WTC11 (cell line): ENCODE data around the gene FAM171A1. TPM values are rescaled to one million over a fixed set of nuclear protein-coding genes. Genes with fewer than 3 reads are reported as not detected.

ENCODE experiments used
- ATAC-seq: fragments of 200-7000 bp; cut with Tn5 transposase; 2 replicates; pipeline ENCODE4 v1.10.0; 2021; ENCODE audit warnings: mild to moderate bottlenecking, moderate library complexity
- CTCF ChIA-PET: fragments of 300-600 bp; sonication (Branson Sonifier 250); formaldehyde crosslinking; loops from one replicate; lab custom pipeline; 2021; ENCODE audit warnings: antibody characterized with exemption; lab: Charles Lee
- POLR2A ChIA-PET: fragments of 350-600 bp; sonication (Branson Sonifier 250); formaldehyde crosslinking; loops from one replicate; lab custom pipeline; 2021; ENCODE audit warnings: antibody characterized with exemption; lab: Charles Lee
- DNase-seq: peaks from one replicate; pipeline ENCODE4 v3.0.0; 2021; ENCODE audit warnings: low spot score
- H3K27ac Mint-ChIP-seq: 2 replicates; pipeline ENCODE4 v1.8.0; 2021; ENCODE audit warnings: mixed read lengths
- H3K27me3 Mint-ChIP-seq: 2 replicates; pipeline ENCODE4 v1.8.0; 2021; ENCODE audit warnings: low read depth, mild to moderate bottlenecking, moderate library complexity, mixed read lengths
- H3K36me3 Mint-ChIP-seq: 2 replicates; pipeline ENCODE4 v1.8.0; 2021; ENCODE audit warnings: mixed read lengths
- H3K4me1 Mint-ChIP-seq: 2 replicates; pipeline ENCODE4 v1.8.0; 2022; ENCODE audit warnings: mixed read lengths
- H3K4me3 Mint-ChIP-seq: 2 replicates; pipeline ENCODE4 v1.8.0; 2021; ENCODE audit warnings: mild to moderate bottlenecking, moderate library complexity, mixed read lengths
- H3K9me3 Mint-ChIP-seq: 2 replicates; pipeline ENCODE4 v1.8.0; 2021; ENCODE audit warnings: mixed read lengths
- CBFB ChIP-seq: sonication (generic); formaldehyde crosslinking; IDR thresholded peaks from 2 replicates; pipeline ENCODE4 v1.8.1; 2022; ENCODE audit warnings: mild to moderate bottlenecking, low read depth, missing genetic modification reagents
- CREM ChIP-seq: sonication (generic); formaldehyde crosslinking; IDR thresholded peaks from 2 replicates; pipeline ENCODE4 v1.8.1; 2022; ENCODE audit warnings: mild to moderate bottlenecking, missing genetic modification reagents, moderate library complexity
- ESRRA ChIP-seq: sonication (generic); formaldehyde crosslinking; IDR thresholded peaks from 2 replicates; pipeline ENCODE4 v1.8.1; 2022; ENCODE audit warnings: mild to moderate bottlenecking, missing genetic modification reagents, borderline replicate concordance
- FOXK1 ChIP-seq: sonication (generic); formaldehyde crosslinking; IDR thresholded peaks from 2 replicates; pipeline ENCODE4 v1.8.0; 2022; ENCODE audit warnings: mild to moderate bottlenecking, moderate library complexity, missing genetic modification reagents
- GABPB1 ChIP-seq: sonication (generic); formaldehyde crosslinking; IDR thresholded peaks from 2 replicates; pipeline ENCODE4 v1.8.1; 2023; ENCODE audit warnings: mild to moderate bottlenecking, missing genetic modification reagents
- GRHL2 ChIP-seq: fragments of 250-450 bp; sonication (Bioruptor Pico); IDR thresholded peaks from 2 replicates; pipeline ENCODE4 v1.8.0; 2022; ENCODE audit warnings: mild to moderate bottlenecking, moderate library complexity; ENCODE audit not compliant: insufficient replicate concordance, severe bottlenecking
- HMGA2 ChIP-seq: fragments of 250-450 bp; sonication (Bioruptor Pico); IDR thresholded peaks from 2 replicates; pipeline ENCODE4 v1.4.0; 2021; ENCODE audit warnings: mild to moderate bottlenecking, moderate library complexity
- NR2C2 ChIP-seq: sonication (generic); formaldehyde crosslinking; IDR thresholded peaks from 2 replicates; pipeline ENCODE4 v1.8.0; 2022; ENCODE audit warnings: mild to moderate bottlenecking, missing genetic modification reagents
- OVOL2 ChIP-seq: fragments of 250-450 bp; sonication (Bioruptor Pico); IDR thresholded peaks from 2 replicates; pipeline ENCODE4 v1.9.0; 2021; ENCODE audit warnings: mild to moderate bottlenecking, borderline replicate concordance
- PRRX2 ChIP-seq: fragments of 250-450 bp; sonication (Bioruptor Pico); IDR thresholded peaks from 2 replicates; pipeline ENCODE4 v1.8.0; 2021; ENCODE audit warnings: mild to moderate bottlenecking
- TP53 ChIP-seq: sonication (generic); formaldehyde crosslinking; IDR thresholded peaks from 2 replicates; pipeline ENCODE4 v1.8.1; 2023; ENCODE audit warnings: mild to moderate bottlenecking, missing genetic modification reagents
- ZBTB21 ChIP-seq: sonication (generic); formaldehyde crosslinking; IDR thresholded peaks from 2 replicates; pipeline ENCODE4 v1.8.1; 2023; ENCODE audit warnings: mild to moderate bottlenecking, missing genetic modification reagents, borderline replicate concordance
- ZNF232 ChIP-seq: sonication (generic); formaldehyde crosslinking; IDR thresholded peaks from 2 replicates; pipeline ENCODE4 v1.8.0; 2022; ENCODE audit warnings: mild to moderate bottlenecking, missing genetic modification reagents
- ZNF396 ChIP-seq: fragments of 250-450 bp; sonication (Bioruptor Pico); IDR thresholded peaks from 2 replicates; pipeline ENCODE4 v1.8.0; 2021; ENCODE audit warnings: mild to moderate bottlenecking, moderate library complexity, borderline replicate concordance
- total RNA-seq: library from RNA; stranded (reverse); gene quantifications from 3 replicates; pipeline ENCODE4 v1.2.3, GENCODE V29; 2021
- TF ChIP-seq, protein P1 (sequence below): sonication (generic); formaldehyde crosslinking; IDR thresholded peaks from 2 replicates; pipeline ENCODE4 v1.8.0; 2023; ENCODE audit warnings: missing genetic modification reagents, mild to moderate bottlenecking, borderline replicate concordance
- TF ChIP-seq, protein P2 (sequence below): fragments of 200-600 bp; IDR thresholded peaks from 2 replicates; pipeline ENCODE4 v1.8.0; 2022; ENCODE audit warnings: antibody characterized with exemption
- TF ChIP-seq, protein P3 (sequence below): sonication (generic); formaldehyde crosslinking; IDR thresholded peaks from 2 replicates; pipeline ENCODE4 v1.8.1; 2022; ENCODE audit warnings: mild to moderate bottlenecking, missing genetic modification reagents, moderate library complexity, borderline replicate concordance
- TF ChIP-seq, protein P4 (sequence below): sonication (generic); formaldehyde crosslinking; IDR thresholded peaks from 2 replicates; pipeline ENCODE4 v1.8.0; 2022; ENCODE audit warnings: mild to moderate bottlenecking, missing genetic modification reagents
- TF ChIP-seq, protein P5 (sequence below): fragments of 250-450 bp; sonication (Bioruptor Pico); IDR thresholded peaks from 2 replicates; pipeline ENCODE4 v1.8.0; 2021; ENCODE audit warnings: mild to moderate bottlenecking
- TF ChIP-seq, protein P6 (sequence below): sonication (generic); formaldehyde crosslinking; IDR thresholded peaks from 2 replicates; pipeline ENCODE4 v1.8.0; 2022; ENCODE audit warnings: mild to moderate bottlenecking, missing genetic modification reagents
- TF ChIP-seq, protein P7 (sequence below): sonication (generic); formaldehyde crosslinking; IDR thresholded peaks from 2 replicates; pipeline ENCODE4 v1.8.0; 2022; ENCODE audit warnings: mild to moderate bottlenecking, missing genetic modification reagents
- TF ChIP-seq, protein P8 (sequence below): fragments of 250-450 bp; sonication (Bioruptor Pico); IDR thresholded peaks from 2 replicates; pipeline ENCODE4 v1.9.0; 2021; ENCODE audit warnings: mild to moderate bottlenecking

Gene FAM171A1
- total RNA-seq, 1 experiment from 2014 or later, result 33.9 TPM

DNA sequence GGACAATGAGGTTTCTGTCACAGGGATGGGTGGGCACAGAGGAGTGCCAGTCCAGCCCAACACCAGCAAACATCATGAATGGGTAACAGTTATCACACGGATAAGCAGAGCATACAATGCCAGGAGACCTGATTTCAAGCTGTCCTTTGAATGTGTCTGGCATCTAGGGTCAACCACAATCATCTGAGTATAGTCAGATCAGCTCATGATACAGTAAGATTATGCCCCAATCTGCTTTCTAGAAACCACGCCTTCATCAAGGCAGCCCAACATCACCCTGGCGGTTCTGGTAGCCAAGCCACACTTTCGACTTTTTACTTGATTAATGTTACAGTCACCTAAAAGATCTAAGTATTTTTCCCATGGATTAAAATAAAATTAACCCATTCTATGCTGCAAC lies 10.5 kb downstream of the FAM171A1 start:
- Mint-ChIP-seq H3K9me3 (peaks cover 14% of the 10 kb centered on the region), H3K4me1 (peaks cover 17% of the 10 kb centered on the region), H3K27me3 (no peaks in the 10 kb centered on the region), H3K27ac (no peak overlapping the region), H3K36me3 (peaks cover 9% of the 10 kb centered on the region), H3K4me3 (no peak overlapping the region)
- ATAC-seq (no peak), DNase-seq (no peak)
- TF ChIP-seq, protein P1, sequence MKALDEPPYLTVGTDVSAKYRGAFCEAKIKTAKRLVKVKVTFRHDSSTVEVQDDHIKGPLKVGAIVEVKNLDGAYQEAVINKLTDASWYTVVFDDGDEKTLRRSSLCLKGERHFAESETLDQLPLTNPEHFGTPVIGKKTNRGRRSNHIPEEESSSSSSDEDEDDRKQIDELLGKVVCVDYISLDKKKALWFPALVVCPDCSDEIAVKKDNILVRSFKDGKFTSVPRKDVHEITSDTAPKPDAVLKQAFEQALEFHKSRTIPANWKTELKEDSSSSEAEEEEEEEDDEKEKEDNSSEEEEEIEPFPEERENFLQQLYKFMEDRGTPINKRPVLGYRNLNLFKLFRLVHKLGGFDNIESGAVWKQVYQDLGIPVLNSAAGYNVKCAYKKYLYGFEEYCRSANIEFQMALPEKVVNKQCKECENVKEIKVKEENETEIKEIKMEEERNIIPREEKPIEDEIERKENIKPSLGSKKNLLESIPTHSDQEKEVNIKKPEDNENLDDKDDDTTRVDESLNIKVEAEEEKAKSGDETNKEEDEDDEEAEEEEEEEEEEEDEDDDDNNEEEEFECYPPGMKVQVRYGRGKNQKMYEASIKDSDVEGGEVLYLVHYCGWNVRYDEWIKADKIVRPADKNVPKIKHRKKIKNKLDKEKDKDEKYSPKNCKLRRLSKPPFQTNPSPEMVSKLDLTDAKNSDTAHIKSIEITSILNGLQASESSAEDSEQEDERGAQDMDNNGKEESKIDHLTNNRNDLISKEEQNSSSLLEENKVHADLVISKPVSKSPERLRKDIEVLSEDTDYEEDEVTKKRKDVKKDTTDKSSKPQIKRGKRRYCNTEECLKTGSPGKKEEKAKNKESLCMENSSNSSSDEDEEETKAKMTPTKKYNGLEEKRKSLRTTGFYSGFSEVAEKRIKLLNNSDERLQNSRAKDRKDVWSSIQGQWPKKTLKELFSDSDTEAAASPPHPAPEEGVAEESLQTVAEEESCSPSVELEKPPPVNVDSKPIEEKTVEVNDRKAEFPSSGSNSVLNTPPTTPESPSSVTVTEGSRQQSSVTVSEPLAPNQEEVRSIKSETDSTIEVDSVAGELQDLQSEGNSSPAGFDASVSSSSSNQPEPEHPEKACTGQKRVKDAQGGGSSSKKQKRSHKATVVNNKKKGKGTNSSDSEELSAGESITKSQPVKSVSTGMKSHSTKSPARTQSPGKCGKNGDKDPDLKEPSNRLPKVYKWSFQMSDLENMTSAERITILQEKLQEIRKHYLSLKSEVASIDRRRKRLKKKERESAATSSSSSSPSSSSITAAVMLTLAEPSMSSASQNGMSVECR (CRISPR knock-in tag), result no peak
- TF ChIP-seq ZBTB21 (CRISPR knock-in tag) (no peak), FOXK1 (CRISPR knock-in tag) (no peak), CBFB (CRISPR knock-in tag) (no peak), CREM (CRISPR knock-in tag) (no peak), NR2C2 (no peak)
- TF ChIP-seq, protein P2, sequence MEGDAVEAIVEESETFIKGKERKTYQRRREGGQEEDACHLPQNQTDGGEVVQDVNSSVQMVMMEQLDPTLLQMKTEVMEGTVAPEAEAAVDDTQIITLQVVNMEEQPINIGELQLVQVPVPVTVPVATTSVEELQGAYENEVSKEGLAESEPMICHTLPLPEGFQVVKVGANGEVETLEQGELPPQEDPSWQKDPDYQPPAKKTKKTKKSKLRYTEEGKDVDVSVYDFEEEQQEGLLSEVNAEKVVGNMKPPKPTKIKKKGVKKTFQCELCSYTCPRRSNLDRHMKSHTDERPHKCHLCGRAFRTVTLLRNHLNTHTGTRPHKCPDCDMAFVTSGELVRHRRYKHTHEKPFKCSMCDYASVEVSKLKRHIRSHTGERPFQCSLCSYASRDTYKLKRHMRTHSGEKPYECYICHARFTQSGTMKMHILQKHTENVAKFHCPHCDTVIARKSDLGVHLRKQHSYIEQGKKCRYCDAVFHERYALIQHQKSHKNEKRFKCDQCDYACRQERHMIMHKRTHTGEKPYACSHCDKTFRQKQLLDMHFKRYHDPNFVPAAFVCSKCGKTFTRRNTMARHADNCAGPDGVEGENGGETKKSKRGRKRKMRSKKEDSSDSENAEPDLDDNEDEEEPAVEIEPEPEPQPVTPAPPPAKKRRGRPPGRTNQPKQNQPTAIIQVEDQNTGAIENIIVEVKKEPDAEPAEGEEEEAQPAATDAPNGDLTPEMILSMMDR, result no peak
- TF ChIP-seq, protein P3, sequence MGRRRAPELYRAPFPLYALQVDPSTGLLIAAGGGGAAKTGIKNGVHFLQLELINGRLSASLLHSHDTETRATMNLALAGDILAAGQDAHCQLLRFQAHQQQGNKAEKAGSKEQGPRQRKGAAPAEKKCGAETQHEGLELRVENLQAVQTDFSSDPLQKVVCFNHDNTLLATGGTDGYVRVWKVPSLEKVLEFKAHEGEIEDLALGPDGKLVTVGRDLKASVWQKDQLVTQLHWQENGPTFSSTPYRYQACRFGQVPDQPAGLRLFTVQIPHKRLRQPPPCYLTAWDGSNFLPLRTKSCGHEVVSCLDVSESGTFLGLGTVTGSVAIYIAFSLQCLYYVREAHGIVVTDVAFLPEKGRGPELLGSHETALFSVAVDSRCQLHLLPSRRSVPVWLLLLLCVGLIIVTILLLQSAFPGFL (CRISPR knock-in tag), result no peak
- ChIA-PET POLR2A (interaction anchor here (0.5 kb wide), 1 partner anchor 10 kb away, joined by 5 read pairs; no protein-coding TSS in a partner anchor), CTCF (no interaction called here)

DNA sequence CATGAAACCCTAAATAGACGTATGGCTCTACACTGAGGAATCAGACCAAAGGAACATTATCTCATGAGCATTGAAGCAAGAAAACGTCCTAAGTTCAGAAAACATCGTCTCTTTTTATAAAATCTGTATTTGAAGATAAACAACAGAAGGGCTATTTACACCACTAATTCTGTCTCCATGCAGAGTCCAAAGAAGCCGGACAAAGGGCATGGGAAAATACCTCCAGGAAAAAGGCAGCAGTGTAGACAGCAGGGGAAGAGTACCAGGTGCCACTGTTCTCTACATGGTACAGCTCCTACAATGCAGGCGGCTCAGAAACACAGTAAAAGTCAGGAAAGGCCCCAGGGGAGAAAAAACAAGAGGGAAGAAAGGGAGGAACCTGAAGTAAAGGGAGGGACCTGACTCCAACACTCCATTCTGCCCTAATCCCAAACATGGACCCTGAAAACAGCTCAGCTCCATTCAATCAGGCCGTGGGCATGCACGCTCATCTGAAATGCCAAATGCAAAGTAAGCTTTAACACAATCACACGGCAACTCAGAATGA lies 17.5 kb downstream of the FAM171A1 start:
- Mint-ChIP-seq H3K9me3 (no peaks in the 10 kb centered on the region), H3K27ac (no peak overlapping the region), H3K4me1 (peaks cover 19% of the 10 kb centered on the region), H3K27me3 (no peaks in the 10 kb centered on the region), H3K4me3 (no peak overlapping the region), H3K36me3 (no peaks in the 10 kb centered on the region)
- DNase-seq (no peak), ATAC-seq (peak; percentile 38)
- ChIA-PET POLR2A (no interaction called here), CTCF (interaction anchor here (1.3 kb wide), 1 partner anchor 232 kb away, joined by 3 read pairs; no protein-coding TSS in a partner anchor)
- TF ChIP-seq PRRX2 (no peak), GRHL2 (CRISPR knock-in tag) (no peak), ZNF232 (CRISPR knock-in tag) (no peak), OVOL2 (CRISPR knock-in tag) (no peak), TP53 (CRISPR knock-in tag) (no peak), HMGA2 (CRISPR knock-in tag) (no peak), ZNF396 (CRISPR knock-in tag) (no peak), GABPB1 (CRISPR knock-in tag) (no peak), ESRRA (CRISPR knock-in tag) (no peak)
- TF ChIP-seq, protein P4, sequence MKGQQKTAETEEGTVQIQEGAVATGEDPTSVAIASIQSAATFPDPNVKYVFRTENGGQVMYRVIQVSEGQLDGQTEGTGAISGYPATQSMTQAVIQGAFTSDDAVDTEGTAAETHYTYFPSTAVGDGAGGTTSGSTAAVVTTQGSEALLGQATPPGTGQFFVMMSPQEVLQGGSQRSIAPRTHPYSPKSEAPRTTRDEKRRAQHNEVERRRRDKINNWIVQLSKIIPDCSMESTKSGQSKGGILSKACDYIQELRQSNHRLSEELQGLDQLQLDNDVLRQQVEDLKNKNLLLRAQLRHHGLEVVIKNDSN (CRISPR knock-in tag), result no peak
- TF ChIP-seq, protein P5, sequence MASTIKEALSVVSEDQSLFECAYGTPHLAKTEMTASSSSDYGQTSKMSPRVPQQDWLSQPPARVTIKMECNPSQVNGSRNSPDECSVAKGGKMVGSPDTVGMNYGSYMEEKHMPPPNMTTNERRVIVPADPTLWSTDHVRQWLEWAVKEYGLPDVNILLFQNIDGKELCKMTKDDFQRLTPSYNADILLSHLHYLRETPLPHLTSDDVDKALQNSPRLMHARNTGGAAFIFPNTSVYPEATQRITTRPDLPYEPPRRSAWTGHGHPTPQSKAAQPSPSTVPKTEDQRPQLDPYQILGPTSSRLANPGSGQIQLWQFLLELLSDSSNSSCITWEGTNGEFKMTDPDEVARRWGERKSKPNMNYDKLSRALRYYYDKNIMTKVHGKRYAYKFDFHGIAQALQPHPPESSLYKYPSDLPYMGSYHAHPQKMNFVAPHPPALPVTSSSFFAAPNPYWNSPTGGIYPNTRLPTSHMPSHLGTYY (CRISPR knock-in tag), result no peak
- TF ChIP-seq, protein P6, sequence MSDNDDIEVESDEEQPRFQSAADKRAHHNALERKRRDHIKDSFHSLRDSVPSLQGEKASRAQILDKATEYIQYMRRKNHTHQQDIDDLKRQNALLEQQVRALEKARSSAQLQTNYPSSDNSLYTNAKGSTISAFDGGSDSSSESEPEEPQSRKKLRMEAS, result no peak
- TF ChIP-seq, protein P7, sequence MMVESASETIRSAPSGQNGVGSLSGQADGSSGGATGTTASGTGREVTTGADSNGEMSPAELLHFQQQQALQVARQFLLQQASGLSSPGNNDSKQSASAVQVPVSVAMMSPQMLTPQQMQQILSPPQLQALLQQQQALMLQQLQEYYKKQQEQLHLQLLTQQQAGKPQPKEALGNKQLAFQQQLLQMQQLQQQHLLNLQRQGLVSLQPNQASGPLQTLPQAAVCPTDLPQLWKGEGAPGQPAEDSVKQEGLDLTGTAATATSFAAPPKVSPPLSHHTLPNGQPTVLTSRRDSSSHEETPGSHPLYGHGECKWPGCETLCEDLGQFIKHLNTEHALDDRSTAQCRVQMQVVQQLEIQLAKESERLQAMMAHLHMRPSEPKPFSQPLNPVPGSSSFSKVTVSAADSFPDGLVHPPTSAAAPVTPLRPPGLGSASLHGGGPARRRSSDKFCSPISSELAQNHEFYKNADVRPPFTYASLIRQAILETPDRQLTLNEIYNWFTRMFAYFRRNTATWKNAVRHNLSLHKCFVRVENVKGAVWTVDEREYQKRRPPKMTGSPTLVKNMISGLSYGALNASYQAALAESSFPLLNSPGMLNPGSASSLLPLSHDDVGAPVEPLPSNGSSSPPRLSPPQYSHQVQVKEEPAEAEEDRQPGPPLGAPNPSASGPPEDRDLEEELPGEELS (CRISPR knock-in tag), result no peak
- TF ChIP-seq, protein P8, sequence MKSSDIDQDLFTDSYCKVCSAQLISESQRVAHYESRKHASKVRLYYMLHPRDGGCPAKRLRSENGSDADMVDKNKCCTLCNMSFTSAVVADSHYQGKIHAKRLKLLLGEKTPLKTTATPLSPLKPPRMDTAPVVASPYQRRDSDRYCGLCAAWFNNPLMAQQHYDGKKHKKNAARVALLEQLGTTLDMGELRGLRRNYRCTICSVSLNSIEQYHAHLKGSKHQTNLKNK (CRISPR knock-in tag), result no peak
